Fibroblast of skin of right quadriceps (primary cell): ENCODE measurements around the gene STEAP4.

Experiments
- DNase-seq: peaks from one replicate; pipeline ENCODE4 v3.0.0-alpha.2; 2013

STEAP4 gene

DNA sequence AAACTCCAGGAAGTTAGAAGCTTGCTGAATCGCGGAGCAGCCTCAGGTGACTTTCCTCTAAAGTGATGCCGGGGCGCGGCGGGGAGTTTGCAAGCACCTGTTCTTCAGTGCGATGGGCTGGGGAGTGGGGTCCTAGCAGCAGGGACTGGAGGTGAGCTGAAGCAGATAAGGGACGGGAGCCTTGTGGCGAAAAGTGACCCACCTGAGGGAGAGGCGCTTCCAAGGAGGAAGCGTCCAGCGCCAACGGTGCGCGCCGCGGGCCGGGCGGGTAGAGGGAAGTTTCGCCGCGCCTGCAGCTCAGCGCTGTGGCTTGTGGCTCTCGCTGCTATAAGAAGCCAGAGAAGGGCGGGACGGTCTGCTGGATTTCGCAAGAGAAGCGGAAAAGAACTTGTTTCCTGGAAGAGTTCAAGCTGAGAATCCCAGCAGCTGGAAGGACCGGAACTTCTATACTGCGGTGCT lies at the start of gene STEAP4:
Gene STEAP4 (minus strand): TSS at position 305 of the 459 bp plus-strand sequence. CDS start 22,625 bp downstream, outside the sequence.
- DNase-seq = peak; percentile 39

GRCh38 chr7:88355011-88355410 lies 48.3 kb upstream of the STEAP4 start:
- DNase-seq = no peak

DNA sequence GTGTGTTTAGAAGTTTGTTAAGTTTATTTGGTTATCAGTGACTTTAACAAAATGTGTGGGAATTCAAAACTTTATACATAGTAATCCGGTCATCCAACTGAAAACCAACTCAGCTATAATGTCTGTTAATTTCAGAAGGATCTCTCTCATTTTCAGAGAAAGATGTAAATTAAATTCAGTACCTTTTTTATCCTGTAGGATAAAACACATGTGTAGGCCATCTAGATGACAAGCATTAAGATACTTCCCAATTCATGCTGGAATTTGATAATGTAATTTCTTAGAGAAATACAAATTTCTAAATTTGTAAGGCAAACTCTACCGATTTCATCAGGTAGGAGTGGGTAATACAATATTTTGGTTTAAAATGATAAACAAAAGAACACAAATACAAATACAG lies 43.4 kb upstream of the STEAP4 start:
- DNase-seq = no peak

DNA sequence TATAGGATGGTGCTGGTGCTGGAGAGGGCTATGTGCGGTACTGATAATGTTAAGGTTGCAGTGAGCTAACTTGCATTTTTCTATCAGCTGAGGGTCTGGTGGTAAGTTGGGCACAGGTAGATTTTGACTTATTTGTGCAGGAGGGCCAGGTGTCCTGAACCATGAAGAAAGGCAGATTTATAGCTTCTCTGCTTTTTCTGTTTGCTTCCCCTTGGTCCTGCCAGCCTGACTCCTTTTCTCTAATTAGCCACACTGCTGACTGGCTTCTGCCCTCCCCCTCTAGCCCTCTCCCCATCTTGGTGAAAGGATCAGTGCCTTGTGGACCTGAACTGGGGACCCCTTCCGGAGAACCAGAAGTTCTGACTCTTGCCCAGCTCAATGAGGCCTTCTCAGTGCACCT lies 40.8 kb upstream of the STEAP4 start:
- DNase-seq = no peak

DNA sequence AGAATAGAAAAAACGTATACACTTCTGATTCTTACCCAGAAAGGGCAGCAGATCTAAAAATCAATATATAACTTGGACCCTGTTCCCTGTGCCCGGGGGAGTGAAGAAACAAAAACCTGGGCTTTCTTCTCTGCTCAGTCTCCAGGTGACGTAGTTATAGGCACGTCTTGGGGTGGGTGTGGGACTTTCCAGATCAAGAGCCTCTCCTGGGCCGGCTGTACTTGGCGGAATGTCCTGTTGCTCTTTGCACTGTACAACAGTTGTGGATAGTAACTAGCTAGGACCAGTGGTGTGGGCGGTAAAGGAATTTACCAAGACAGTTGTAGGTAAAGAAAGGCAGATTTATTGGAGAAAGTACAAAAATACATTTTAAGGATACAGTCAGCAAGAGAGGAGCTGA lies 40.4 kb upstream of the STEAP4 start:
- DNase-seq = no peak

DNA sequence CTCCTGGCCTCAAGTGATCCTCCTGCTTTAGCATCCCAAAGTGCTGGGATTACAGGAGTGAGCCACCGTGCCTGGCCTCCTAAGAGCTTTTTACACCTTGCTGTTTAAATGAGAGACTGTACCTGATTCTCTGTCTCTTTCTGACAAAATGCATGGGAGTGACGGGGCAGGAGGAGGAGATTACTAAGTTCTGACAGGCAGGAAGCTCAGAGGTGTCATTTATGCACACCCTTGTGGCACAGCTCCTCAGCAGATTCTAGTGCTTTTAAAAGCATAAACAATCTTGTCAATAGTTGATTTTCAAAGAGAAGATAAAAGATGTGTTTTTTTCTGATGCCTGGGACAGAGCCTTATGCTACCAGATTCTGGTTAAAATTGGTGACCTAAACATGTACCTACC lies 39.7 kb upstream of the STEAP4 start:
- no peak for DNase-seq

DNA sequence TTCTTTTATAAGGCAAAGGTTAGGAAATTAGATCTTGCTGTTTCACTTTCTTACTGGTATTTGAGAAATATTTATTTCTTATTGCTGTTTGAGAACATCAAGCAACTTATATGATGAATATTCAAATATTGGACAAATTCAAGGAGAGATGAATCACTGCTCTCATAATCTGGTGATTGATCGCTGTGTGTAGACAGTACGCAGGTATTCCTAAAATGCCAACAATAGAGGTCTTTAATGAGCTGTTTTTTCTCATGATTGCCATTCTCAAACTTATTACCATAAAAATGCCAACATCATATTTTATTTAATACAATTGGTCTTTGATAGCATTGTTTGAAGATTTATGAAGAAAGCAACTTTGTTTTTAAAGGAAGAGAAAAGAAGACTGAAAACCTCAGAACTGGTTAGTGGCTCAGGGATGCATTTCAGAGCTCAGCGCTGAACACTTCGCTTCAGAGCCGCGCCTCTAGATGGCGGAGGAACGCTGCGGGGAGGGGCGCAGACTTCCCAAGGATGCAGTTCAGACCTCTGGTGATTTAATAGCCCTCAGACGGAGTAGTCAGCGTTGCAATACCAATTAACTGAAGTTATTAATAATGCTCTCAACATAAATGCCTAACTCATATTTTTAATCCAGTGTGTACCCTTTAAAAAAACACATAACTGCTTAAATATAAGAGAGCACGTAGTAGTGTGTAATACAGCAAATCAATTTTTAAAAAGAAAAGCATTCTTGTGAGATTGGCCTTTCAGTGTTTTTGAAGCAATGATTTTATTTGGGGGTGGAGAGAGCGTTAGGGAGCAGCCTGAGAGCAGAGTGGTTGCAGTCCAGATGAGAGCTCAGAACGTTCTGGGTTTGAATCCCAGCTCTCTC lies 38.5 kb upstream of the STEAP4 start:
- peak; percentile 27 for DNase-seq

- no peak for DNase-seq
Observed at GRCh38 chr7:88344271-88344670, 37.6 kb upstream of the STEAP4 start.

- DNase-seq = no peak
Observed at GRCh38 chr7:88339195-88339922, 32.7 kb upstream of the STEAP4 start.

GRCh38 chr7:88338503-88338902 lies 31.8 kb upstream of the STEAP4 start:
- no peak for DNase-seq

DNA sequence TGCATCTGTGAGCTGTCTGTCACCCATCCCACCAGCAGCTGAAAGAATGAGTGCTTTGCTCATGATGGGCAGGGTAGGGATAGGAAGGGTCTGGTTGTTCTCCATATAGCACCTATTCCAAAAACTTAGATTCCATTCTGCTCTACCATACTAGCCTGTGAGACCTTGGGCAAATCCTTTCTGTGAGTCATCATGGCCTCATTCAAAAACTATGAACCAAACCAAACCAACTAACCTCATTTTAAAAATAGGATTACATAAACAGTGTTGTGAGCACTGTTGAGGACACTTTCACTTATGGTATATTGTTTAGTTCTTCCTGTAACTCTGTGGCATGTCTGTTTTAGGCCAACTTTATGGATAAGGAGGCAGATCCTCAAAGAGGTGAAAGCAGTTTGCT lies 30.9 kb upstream of the STEAP4 start:
- DNase-seq = peak; percentile 56

- peak; percentile 57 for DNase-seq
Observed at GRCh38 chr7:88331322-88331721, 24.6 kb upstream of the STEAP4 start.

DNA sequence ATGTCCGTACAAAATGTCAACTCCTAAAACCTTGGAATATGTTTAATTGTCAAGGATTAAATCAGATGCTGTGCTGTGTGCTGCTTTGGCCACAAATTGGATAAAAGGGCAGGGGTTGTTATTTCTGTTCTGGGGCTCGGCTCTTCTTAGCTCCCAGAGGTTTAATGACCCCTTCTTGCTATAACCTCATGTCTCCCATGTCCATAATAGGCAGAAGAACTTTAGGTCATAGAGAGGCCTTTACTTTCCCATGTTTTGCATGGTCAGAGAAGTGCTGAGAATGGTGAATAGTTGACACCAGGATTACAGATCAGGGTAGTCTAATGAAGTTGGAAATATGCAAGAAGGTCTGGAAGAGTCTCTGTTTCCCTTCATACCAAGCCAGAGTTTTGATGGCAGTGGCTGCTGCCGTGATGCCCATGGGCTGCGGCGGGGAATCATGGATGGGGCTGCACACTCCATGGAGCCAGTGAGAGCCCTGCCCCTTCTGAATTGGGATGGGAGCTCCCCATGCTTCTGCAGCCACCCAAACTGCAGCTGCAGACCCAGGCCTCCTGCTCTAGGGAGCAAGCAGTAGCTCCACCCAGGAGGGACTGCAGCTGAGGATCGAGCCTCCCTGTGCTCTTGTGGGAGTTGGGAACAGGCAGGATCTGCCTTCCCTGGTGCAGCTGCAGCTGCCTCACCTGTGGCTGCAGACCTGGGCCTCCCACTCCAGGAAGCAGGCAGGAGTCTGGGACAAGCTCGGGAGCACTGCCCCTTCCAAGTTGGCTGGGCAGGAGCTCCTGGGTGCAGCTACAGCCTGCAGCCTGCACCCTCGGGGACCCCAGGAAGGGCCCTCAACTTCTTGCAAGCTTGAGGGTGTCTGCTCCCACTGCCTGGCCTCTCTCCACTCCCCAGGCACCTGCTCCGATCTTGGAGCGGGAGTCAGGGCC lies 23.1 kb upstream of the STEAP4 start:
- DNase-seq = no peak

- no peak for DNase-seq
Observed at GRCh38 chr7:88328787-88329186, 22.1 kb upstream of the STEAP4 start.

DNA sequence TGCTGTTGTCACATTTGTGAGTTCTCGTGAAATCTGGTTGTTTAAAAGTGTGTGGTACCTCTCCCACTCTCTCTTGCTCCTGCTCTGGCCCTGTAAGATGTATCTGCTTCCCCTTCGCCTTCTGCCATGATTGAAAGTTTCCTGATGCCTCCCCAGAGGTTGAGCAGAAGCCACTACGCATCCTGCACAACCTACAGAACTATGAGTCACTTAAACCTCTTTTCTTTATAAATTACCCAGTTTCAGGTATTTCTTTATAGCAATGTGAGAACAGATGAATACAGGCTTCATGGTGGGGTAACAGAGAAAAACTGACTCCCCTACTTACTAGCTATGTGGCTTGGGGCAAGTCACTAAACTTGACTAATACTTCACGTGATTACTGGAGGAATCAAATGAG lies 18.0 kb upstream of the STEAP4 start:
- no peak for DNase-seq

DNA sequence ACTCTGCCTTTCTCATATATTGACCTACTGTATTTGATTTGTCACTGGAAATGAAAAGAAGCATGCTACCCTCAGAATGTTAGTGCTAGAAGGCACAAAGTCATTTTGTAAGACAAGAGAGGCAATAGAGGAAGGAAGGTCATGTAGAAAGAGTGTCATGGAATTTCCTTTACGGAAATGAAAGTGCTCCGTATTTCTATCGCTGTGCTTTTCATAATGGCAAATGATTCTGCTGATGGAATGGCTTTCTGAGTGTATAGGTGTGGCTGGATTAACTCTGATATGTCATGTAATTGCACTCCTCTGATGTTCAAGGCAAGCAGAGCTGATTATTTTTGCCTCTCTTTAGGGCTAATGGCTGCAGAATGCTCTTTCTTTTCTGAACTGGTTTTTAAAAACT lies 15.5 kb upstream of the STEAP4 start:
- no peak for DNase-seq

- no peak for DNase-seq
Observed at GRCh38 chr7:88321694-88322093, 15.0 kb upstream of the STEAP4 start.

DNA sequence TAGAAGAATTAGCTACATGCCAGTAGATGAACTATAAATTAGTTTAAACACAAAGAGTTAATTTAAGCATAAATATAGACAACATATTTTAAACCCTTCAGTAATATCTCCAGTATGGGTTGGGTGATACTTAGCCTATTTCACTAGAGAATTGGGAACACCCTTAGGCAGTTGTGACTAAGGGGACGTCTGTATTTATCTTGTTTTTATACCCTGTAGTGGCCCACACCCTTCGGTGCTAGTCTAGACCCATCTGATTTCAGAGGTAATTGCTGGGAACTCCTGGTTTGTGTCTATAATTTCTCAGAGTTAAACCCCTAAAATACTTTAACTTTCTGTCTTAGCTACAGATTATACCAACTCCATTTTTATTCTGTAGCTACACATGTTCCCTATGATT lies 11.5 kb upstream of the STEAP4 start:
- DNase-seq = no peak

GRCh38 chr7:88317422-88317821 lies 10.7 kb upstream of the STEAP4 start:
- DNase-seq = no peak

DNA sequence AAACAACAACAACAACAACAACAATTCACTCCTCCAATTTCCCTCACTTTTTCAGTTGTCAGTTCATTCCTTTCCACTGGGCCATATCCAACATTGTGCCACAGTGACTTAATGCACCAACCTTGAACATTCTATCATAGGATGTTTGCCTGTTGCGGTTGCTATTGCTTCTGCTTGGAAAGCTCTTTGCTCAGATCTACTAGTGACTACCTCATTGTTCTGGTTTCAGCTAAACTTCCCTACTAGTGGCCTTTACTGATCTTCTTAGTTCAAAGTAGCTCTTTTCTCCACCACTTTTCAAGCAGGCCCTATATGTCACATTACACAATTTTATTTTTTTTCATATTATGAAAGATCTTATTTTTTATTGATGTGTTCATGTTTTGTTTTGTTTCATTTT lies 9.8 kb upstream of the STEAP4 start:
- DNase-seq = no peak

GRCh38 chr7:88315522-88315921 lies 8.8 kb upstream of the STEAP4 start:
- DNase-seq = no peak

DNA sequence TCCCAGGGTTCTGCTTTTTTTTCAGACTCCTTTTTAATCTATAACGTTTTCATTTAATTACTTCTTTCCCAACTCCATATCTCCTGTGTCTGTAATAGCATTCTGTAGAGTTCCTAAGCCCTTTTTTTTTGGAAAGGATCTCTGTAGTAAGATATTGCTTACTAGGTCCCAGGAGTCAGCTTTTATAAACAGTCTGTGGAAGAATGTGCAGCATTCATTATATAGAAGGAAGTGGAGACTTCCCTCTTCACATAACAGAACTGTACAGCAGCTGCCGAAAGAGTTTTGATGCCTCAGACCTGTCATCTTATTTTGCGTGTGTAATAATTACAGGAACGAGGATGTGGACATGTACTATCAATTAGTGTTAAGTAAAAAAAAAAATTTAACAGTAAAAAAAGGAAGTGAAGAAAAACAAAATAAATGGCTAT lies 7.4 kb upstream of the STEAP4 start:
- DNase-seq = no peak

DNA sequence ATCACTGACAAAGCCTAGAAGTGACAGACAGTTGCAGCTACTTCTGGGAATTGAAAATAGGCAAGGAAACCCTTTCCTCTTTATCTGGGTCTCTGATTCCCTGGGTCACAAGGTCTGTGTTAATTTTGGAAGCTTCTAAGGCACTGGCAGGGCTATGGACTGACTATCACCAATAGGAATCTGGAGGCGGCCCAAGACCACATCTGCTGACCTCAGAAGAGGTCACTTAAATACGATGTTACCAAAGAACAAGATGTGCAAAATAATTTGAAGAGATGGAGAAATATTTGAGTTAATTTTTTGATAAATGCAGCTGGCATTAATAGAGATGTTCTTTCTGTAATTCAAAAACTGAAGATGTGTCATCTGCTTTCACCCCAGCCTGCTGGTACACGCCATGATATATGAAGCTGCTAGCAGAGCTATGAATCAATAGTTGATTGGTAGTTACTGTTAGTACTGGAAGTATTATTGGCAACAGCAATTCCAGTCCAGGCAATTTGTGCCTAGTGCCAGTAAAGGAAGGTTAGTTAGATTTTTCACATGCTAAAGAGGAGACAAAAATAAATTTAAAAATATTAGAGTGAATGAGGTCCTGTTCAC lies 5.5 kb upstream of the STEAP4 start:
- DNase-seq = no peak
